ENCODE data around the gene SERTAD1.

Gene SERTAD1

DNA sequence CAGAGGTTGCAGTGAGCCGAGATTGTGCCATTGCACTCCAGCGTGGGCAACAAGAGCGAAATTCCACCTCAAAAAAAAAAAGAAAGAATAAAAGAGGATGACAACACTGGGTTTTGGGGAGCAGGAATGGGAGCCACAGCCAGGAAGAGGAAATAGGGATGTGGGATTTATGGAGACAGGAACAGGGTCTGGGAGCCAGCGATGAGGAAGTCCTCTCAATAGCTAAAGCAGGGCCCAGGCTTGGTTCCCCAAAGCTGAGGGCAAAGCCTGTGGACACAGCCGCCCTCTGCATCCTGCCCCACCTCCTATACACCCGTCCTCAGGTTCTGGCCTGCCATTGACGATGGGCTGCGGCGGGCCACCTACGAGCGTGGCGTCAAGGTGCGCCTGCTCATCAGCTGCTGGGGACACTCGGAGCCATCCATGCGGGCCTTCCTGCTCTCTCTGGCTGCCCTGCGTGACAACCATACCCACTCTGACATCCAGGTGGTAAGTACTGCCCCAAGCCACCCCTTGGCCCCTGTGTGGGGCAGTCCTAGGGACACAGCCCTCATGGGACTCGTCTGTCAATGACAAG lies 49.4 kb downstream of the SERTAD1 start:
- DNase-seq (ENCODE audit: low spot score): no peak

- no peak for DNase-seq (ENCODE audit: low spot score)
Measured at GRCh38 chr19:40374084-40374483, 51.7 kb downstream of the SERTAD1 start.

GRCh38 chr19:40371802-40372122 lies 54.0 kb downstream of the SERTAD1 start:
- no peak for DNase-seq (ENCODE audit: low spot score)

Data from germinal center (tissue), 1 donor.